Islet of Langerhans (tissue), 1 donor: ENCODE data around the gene KIF1A.

Experiments
- FAIRE-seq: peaks from one replicate; lab custom pipeline; 2011; peaks lifted over from hg19 to GRCh38; lab: Jason Lieb, UNC

KIF1A gene

DNA sequence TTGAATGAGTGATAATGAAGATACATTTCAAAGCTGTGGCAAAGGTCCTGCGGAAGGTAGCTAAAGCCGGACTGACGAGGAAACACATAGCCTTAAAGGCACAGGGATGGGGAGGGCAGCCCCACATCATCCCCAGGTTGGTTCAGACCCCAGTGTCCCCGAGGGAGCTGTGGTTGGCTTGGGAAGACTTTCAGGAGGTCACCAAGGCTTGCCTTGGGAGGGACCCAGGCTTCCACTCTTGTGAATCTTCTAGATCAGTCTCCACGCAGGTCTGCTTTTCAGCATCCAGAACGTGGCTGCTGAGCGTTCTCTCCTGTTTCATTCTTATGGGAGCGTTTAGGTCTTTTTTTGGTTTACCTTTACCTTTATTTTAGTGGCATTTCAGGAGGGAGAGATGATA, 16.8 kb downstream of the KIF1A start:
- no peak for FAIRE-seq

DNA sequence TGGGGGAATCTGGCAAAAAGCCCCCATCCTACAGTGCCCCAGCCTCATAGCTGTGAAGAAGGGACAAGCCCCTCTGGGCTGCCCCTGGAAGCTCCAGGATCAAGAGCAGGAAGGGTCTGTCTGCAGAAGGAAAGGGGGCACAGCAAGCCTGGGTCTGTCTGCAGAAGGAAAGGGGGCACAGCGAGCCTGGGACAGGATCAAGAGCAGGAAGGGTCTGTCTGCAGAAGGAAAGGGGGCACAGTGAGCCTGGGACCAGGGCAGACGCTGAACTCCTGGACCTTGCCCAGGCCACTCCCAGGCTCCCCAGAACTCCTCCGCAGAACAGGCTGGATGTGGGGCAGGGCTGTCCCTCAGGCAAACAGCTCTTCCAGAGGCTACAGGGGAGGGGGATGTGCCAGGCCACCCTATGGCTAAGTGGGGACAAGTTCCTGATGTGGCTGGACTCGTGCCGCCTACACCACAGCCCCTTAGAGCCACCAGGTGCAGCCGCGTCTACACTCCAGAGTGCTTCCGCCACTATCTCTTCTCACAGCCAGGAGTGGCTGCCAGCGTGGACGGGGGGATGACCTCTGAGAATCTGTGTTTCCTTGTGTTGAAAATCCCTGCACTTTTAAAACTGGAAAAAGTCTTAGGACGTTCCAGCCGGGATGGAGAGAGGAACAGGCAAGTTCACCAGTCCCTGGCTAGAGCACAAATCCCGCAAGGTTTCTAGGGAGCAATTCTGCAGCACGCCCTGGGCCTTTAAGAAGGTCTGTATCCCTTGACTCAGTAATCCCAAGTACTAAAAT, 20.8 kb downstream of the KIF1A start:
- FAIRE-seq, result no peak

DNA sequence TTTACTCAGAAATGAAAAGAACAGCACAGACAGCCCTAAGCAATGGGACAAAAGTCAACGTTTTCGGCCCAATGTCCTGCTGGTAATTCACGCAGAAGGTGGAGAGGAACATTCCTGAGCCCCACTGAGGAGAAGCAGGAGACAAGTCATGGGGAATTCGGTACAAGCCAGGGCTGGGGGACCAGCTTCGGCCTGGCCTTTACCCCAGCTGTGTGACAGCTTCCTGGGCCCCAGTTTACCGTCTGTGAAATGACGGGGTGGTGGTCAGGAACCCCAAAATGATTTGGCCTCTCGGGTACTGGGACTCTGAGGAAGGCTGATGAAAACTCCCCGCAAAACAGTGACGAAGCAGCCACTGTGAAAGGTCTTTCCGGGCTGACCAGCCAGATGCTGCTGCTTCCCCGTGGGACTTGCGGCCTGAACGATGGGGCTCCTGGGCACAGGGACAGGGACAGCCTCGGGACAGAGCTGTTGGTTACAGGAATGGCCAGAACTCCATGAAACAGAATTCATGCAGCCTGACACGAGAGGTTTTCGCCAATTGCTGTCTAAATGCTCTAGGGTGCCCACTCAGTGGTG, 21.6 kb downstream of the KIF1A start:
- FAIRE-seq, result no peak

DNA sequence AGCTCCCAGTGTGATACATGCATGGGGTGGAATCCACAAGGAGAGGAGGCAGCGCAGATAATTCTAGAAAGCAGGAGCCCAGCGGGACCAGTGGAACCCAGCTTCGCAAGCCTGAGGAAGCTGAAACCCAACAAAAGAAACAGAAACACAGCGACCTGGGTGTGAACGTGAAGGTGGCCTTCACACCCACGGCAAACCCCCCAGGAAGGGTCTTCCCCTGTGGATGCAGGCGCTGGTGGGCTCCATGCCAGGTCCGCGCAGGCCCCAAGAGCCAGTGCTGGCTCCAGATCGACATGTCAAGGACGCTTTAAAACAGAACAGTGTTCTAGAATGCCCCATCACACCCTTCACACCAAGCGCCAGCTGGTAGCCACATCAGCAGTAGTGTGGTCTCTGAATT, 22.1 kb downstream of the KIF1A start:
- FAIRE-seq, result no peak

DNA sequence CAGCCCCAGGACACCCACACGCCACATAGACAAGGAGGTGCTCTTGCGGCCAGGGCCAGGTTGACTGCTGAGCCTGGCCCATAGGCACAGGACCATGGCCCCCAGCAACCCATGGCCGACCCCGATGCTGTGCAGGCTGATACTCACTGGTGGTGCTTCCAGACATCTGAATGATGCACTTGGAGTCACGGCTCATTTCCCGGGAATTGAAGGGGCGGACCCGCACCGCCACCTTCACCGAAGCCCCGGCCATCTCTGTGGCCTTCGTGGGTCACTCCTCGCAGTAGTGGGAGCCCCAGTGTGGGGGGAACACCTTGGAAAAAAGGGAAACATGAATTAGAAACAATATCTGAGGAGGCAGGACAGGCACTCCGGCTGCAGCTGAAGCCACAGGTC, 22.5 kb downstream of the KIF1A start:
- FAIRE-seq, result no peak

DNA sequence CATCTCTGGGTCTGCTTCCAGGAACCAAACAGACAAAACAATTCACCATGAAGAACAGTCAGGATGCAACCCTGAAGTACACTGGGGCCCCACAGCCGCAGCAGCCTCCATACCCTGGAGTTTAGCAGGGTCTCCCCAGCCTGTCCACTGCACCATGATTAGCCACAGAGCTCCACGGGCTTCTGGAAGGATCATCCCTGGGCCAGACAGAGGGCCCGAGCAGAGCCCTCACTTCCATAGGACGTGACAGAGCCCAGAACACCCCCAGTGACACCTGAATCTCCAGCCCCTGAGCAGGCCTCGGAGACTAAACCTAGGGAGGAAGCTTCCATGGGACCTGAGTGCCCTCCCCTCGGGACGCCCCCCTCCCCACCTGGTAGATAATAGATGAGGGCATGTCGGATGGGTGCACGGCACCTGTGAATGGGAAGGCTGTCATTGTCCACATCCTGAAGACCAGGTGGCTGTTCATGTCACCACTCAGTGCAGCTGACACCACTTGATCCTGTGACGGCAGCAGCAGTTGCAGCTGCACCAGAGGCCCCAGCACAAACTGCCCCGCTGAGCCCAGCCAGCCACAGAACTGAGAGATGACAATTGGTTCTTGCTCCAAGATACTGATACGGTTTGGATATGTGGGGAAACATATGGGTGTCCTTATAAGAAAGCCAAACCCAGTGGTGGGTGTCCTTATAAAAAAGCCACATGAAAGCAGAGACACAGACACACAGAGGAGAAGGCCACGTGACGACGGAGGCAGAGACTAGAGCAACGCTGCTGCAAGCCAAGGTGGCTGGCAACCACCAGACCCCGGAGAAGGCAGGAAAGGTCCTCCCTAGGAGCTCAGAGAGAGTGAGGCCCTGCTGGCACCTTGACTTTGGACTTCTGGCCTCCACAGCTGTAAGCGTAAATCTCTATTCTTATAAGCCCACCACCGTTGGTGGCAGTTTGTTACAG, 23.2 kb downstream of the KIF1A start:
- no peak for FAIRE-seq

DNA sequence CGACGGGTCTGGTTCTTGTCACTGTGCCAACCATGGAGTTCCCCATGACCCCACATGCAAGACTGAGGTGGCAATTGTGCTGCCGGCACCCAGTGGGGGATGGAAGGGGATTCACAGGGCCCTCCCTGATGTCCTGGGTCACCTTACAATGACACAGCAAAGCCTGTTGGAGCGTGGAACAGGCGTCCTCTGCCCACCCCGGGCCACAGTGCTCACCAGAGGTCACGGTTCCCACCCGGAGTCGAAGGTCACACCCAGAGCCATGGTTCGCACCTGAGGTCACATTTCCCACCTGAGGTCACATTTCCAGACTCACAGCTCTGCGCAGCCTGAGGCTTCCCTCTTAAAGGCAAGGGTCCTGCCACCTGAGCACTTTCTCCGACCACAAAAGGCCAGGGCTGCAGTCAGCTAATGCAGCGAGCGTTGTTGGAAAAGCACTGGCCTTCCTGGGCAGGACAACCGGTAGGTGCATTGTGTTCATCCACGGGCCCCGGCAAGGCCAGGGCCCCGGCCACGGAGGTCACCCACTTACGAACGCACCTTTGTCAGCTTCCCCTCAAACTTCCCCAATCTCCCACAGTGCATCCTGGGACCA, 24.0 kb downstream of the KIF1A start:
- no peak for FAIRE-seq

DNA sequence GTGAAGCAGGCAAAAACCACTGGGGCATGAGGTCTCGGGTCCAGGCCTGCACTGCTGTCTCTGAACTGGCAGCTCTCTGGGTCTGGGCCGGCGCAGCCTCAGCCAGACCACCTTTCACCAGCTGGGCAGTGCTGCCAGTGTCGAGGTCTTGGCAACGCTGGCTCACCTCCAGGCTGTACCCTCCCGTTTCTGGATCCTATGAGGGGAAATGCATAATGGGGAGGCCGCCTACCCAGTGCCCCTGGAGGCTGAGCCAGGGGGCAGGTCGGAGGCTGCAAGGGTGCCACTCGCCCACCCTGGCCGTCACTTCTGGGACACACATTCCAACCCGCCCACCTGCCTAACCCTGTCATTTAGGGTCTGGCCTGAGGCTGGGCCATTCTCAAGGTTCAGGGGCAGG, 24.6 kb downstream of the KIF1A start:
- no peak for FAIRE-seq

DNA sequence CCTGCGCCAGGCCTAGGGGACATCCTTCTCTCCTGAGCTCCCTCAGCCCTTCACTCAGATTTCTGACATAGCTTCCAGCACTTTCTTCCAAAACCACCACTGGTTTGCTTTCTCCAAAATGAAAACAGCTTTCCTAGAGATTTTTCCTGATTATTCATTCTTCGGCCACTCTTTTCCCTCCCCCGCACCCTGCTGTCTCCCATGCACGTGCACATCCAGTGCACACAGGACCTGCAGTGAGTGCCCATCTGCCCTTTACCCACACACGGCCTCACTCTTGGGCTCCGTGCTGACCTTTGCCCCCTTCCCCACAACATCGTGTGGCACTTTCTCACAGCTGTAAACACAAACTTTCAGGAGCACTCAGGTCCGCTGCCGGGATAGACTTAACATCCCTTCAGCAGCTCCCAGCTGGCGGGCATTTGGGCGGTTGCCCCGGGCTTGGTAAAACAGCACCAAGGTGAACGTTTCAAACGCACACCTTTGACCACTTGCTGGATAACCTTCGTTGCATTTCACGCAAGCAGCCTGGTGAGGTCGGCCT, 25.8 kb downstream of the KIF1A start:
- FAIRE-seq, result no peak

DNA sequence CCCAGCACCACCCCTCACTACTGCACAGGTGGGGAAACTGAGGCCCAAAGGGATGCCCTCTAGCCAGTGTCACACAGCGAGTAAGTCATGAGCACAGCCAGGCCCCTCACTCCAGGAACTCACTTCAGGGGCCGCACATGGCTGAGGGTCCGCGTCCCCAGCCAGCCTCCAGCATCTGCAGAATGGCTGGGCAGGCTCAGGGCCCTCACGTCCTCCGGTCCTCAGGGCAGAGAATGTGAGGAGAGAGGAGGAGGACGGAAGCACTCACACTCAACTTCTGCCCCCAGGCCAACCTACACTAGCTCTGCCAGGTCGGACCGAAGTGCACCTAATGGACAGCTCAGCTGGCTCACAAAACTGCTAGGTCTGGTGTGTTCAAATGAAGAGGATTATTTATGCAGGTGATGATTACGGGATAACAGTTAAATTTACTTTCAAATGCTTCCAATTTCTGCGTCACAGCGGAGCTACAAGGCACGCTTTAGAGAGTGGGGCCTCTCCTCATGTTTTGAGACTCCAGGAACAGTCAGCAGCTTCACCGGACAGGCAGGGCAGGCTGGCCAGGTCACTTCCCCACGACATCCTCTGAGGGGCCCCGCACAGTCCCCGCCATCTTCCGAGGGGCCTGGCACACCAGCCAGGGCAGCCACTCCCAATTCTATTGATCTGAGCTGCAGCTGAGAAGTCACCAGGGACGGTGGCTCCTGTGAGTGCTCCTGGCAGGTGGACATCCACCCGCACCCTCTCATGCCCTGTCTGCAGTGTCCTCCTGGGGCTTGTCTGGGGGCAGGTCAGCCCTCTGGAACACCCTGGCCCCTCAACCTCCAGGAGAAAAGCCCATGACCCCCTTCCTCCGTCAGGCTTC, 26.5 kb downstream of the KIF1A start:
- FAIRE-seq, result no peak

DNA sequence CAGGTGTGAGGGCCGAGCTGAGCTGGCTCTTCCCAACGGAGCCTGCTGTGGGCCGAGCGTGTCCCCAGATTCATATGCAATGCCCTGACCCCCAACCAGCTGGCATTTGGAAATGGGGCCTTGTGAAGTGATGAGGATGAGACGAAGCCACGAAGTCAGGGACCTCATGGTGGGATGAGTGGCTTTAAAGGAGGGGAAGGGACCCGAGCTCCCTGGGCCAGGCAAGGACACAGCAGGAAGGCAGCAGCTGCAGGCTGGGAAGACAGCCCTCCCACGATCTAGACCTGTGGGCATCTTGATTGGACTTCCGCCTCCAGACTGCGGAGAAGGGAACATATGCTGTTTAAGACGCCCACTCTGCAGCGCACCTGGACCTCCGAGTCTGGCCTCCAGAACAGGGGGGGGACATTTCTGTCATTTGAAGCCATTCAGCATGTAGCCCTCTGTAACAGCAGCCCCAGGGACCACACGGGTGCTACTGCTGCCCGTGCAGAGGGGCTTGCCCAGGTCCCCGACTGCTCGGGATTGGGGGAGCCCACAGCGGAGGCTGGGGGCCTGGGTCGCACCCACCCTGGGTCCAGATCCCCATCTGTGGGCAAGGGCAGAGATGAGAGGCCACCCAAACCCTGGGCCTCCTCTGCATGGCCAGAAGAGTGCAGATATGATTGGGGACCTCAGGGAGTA, 27.2 kb downstream of the KIF1A start:
- FAIRE-seq, result no peak

DNA sequence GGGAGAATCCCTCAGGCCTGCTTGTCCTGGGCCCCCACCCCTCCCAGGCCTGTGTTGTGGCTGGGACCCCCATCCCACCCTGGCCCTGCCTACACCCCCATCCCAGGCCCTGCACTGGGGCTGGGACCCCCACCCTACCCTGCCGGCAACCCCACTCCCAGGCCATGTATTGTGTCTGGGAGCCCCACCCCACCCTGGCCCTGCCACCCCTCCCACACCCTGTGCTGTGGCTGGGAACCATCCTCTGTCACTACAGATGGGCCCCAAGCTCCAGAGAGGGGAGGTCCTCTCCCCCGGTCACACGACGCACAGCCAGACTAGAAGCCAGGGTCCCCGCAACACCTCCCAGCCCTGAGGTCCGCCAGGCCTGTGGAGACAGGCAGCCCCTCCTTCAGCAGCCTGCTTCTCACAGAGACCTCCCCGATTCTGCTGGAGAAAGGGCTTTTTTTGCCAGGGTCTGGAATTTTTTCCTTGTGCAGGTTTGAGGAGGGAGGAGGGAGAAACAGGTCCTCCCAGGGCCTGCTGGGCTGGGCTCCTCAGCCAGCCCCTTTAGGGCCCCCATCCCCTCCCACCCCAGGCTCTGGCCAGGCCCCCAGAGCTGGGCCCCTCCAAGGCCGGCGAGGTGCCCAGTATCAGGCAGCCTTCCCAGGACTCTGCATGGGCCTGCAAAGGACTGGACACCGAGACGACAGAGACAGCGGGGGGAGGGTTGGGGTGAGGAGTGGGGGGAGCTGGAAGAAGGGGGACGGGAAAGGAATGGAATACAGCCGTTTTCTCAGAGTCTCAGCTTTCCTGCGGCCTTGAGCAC, 28.0 kb downstream of the KIF1A start:
- no peak for FAIRE-seq

DNA sequence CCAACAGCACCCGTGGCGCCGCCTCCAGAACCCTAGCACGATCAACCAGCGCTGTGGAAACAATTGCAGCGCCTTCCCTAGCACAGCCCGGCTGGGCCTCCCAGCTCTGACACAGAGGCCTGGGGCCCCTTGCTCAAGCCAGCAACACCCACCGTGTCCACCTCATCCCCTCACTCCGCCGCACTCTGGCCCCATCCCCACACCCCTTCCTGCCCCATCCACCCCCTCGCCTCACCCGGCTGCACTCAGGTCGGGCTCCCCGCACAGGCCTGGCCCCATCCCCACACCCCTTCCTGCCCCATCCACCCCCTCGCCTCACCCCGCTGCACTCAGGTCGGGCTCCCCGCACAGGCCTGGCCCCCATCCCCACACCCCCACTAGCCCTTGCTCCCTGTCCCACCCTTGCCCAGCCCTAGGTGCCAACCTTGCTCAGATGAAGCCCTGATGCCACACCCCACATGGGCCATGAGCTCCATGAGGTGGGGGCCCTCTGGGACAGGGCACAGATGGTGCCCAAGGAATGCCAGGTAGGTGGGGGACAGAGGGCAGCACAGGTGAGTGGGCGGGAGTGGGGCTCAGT, 28.7 kb downstream of the KIF1A start:
- FAIRE-seq, result no peak

DNA sequence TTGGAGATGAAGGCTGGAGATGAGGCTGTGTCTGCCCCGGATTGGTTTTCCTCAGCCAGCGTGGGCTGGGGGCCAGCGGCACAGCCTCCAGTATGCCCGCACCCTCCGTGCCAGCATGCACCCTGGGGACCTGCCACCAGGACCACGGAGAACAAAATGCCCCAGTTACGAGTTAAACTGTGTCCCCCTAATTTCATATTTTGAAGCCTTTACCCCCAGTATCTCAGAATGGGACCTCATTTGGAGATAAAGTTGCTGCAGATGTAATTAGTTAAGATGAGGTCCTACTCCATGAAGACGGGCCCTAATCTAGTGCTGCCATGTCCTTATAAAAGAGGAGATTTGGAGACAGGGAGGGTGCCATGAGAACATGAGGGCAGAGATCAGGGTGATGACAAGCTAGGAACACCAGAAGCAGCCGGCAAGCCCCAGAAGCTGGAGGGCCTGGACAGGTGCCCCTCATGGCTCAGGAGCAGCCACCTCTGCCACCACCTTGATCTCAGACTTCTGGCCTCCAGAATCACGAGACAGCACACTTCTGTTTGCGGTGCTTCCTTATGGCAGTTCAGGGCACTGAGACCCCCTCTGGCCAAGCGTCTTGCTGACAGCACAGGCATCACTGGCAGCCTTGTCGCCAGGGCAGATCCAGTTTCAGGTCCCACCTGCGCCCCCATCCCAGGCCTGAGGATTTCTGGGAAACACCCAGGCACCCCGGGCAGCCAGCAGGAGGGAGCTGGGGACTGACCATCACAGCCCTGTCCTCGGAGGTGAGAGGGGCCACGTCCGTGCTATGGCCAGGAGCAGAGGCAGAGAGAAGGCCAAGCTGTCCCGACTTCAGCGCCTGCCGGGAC, 29.4 kb downstream of the KIF1A start:
- no peak for FAIRE-seq

DNA sequence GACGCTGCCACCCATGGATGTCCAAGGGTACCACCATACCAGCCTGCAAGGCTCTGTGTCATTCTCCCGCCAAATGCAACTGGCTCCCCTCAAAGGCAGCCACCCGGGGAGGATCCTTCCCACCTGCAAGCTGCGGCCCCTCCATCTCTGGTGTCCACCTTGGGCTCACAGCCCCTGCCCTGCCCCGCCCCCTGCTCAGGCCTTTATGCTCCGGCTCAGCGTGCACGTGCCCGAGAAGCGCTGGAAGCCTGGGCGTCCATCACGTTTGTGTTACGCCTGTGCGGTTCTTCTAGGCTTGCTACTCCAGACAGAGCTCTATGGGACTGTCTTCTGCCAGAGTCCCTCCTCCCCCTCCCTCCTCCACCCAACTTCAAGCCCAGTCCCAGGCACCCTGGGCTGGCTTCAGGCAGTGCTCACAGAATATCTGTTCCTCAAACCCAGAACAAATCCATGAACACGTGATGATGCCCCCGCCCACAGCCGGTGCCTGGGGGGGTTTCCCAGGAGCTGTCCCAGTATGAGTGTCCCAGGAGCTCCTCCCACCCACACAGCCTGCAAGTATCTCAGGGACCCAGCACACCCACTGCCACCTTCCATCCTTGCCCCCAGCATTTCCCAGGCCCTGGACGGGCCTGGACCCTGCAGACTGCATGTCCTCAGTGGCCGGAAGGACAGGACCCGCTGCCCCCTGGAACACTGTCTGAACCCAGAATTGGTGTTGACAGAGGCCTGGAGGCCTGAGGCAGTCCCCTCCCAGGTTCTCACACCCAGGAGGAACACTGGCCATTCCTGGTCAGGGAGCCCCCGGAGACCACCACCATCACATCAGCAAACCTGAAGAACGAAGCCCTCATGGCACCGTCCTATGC, 30.3 kb downstream of the KIF1A start:
- FAIRE-seq, result no peak

DNA sequence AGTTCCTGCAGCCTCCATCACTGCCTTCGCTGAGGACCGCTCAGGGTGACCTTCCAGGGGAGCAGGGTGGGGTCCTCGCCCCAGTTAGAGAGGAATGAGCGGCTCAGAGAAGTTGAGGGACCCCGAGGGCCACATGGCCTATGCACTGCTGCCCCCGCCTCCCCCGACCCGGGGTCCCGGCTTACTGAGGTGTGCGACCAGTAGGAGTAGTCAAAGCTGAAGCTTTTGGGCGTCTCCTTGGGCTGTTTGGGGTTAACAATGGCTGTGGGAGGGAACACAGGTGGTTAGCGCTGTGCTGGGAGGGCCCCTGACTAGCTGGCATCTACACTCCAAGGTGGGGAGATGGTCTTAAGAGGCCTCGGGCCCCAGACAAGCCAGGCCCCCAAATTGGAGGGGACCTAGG, 31.0 kb downstream of the KIF1A start:
- no peak for FAIRE-seq

DNA sequence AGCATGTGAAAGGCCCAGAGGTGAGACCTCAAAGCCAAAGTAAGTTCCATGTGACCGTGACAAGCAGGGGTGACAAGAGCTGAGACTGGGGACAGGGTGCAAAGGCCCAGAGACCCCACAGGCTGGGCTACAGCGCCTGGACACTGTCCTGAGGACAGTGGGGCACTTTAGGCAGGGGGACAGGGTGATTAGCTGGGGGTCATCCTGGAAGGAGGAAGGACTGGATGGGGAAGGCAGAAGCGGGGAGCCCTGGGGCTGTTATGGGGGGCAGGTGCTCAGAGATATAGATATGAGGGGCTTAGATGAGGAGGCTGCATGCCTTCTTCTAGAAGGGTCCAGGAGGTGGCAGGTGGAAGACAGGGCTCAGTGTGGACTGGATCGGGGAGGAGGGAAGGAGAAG, 31.5 kb downstream of the KIF1A start:
- no peak for FAIRE-seq
